GM18526 (cell line): Measurements from ENCODE around the gene IL17D.

ENCODE experiments used
- POLR2A ChIP-seq: IDR thresholded peaks from 3 replicates; pipeline ENCODE4 v1.6.1; 2011; ENCODE audit not compliant: insufficient read length; ENCODE audit errors: extremely low read depth

The IL17D gene

GRCh38 chr13:20702915-20703779 lies at the start of gene IL17D:
IL17D (plus strand) TSS chr13:20703699; CDS start chr13:20704002, 303 bp downstream.
- no peak for TF ChIP-seq POLR2A

GRCh38 chr13:20654156-20654555 lies 49.3 kb upstream of the IL17D start:
- TF ChIP-seq POLR2A: no peak

- TF ChIP-seq POLR2A: no peak
Observed at GRCh38 chr13:20658451-20659040, 45.0 kb upstream of the IL17D start.

GRCh38 chr13:20664351-20664750 lies 39.1 kb upstream of the IL17D start:
- no peak for TF ChIP-seq POLR2A

- TF ChIP-seq POLR2A: no peak
Observed at GRCh38 chr13:20666948-20667347, 36.6 kb upstream of the IL17D start.

GRCh38 chr13:20667857-20668437 lies 35.6 kb upstream of the IL17D start:
- TF ChIP-seq POLR2A: no peak

- no peak for TF ChIP-seq POLR2A
Observed at GRCh38 chr13:20669162-20669561, 34.3 kb upstream of the IL17D start.

GRCh38 chr13:20671789-20672188 lies 31.7 kb upstream of the IL17D start:
- no peak for TF ChIP-seq POLR2A

- no peak for TF ChIP-seq POLR2A
Observed at GRCh38 chr13:20672772-20673171, 30.7 kb upstream of the IL17D start.

GRCh38 chr13:20673715-20674114 lies 29.8 kb upstream of the IL17D start:
- no peak for TF ChIP-seq POLR2A

- TF ChIP-seq POLR2A: no peak
Observed at GRCh38 chr13:20676213-20676612, 27.3 kb upstream of the IL17D start.

GRCh38 chr13:20679879-20680278 lies 23.6 kb upstream of the IL17D start:
- TF ChIP-seq POLR2A: no peak

- no peak for TF ChIP-seq POLR2A
Observed at GRCh38 chr13:20680416-20681080, 23.0 kb upstream of the IL17D start.

- TF ChIP-seq POLR2A: no peak
Observed at GRCh38 chr13:20682061-20682460, 21.4 kb upstream of the IL17D start.

- no peak for TF ChIP-seq POLR2A
Observed at GRCh38 chr13:20684041-20684440, 19.5 kb upstream of the IL17D start.

GRCh38 chr13:20684546-20684945 lies 19.0 kb upstream of the IL17D start:
- TF ChIP-seq POLR2A: no peak

- no peak for TF ChIP-seq POLR2A
Observed at GRCh38 chr13:20685092-20685491, 18.4 kb upstream of the IL17D start.
